ENCODE measurements around the gene CTNNA2.

GRCh38 chr2:80037310-80037709 lies 524.5 kb downstream of the CTNNA2 start:
- TF ChIP-seq CTCF (IDR thresholded peaks at IDR 0.05) (no peak), ZFX (IDR thresholded peaks at IDR 0.05; ENCODE audit: borderline replicate concordance) (no peak)

Measured in 22Rv1 (cell line).